Activated CD4-positive, alpha-beta T cell treated with anti-CD3 and anti-CD28 coated beads, Interleukin-2, amount 10 ng/mL, durations not matched to agents 24 days and 14 days (primary cell): Measurements from ENCODE around the gene RAPGEF1. TPM values are rescaled to one million over a fixed set of nuclear protein-coding genes. Genes with fewer than 3 reads are reported as not detected.
A peak's percentile ranks its signal among the peaks of the same experiment; 100 is the strongest.
"Not testable (repeated sequence)": the region's sequence is repeated elsewhere in the genome, so short reads cannot be mapped to it uniquely, and the experiment has no call there.

Experiments used
- DNase-seq: peaks from one replicate; pipeline ENCODE4 v3.0.0; 2022
- H3K27ac Mint-ChIP-seq: one replicate; pipeline ENCODE4 v1.8.0; 2022; ENCODE audit warnings: mild to moderate bottlenecking, mixed read lengths
- H3K27me3 Mint-ChIP-seq: one replicate; pipeline ENCODE4 v1.8.0; 2022; ENCODE audit warnings: mixed read lengths
- H3K36me3 Mint-ChIP-seq: one replicate; pipeline ENCODE4 v1.8.0; 2022; ENCODE audit warnings: low read depth, mild to moderate bottlenecking, mixed read lengths
- H3K4me1 Mint-ChIP-seq: one replicate; pipeline ENCODE4 v1.8.0; 2021; ENCODE audit warnings: mixed read lengths
- H3K4me3 Mint-ChIP-seq: one replicate; pipeline ENCODE4 v1.8.0; 2022; ENCODE audit warnings: mild to moderate bottlenecking, moderate library complexity, mixed read lengths
- H3K9me3 Mint-ChIP-seq: one replicate; pipeline ENCODE4 v1.8.0; 2021; ENCODE audit warnings: mixed read lengths
- intact Hi-C: fragments of 100-400 bp; cut with micrococcal nuclease; formaldehyde crosslinking; loops from one replicate; pipeline ENCODE4 v1.15.1; 2023
- total RNA-seq: library from RNA; stranded (reverse); gene quantifications from 2 replicates; pipeline ENCODE4 v1.2.3, GENCODE V29; 2022

RAPGEF1 gene
- total RNA-seq, 1 donor from 2014 or later: 153 TPM

DNA sequence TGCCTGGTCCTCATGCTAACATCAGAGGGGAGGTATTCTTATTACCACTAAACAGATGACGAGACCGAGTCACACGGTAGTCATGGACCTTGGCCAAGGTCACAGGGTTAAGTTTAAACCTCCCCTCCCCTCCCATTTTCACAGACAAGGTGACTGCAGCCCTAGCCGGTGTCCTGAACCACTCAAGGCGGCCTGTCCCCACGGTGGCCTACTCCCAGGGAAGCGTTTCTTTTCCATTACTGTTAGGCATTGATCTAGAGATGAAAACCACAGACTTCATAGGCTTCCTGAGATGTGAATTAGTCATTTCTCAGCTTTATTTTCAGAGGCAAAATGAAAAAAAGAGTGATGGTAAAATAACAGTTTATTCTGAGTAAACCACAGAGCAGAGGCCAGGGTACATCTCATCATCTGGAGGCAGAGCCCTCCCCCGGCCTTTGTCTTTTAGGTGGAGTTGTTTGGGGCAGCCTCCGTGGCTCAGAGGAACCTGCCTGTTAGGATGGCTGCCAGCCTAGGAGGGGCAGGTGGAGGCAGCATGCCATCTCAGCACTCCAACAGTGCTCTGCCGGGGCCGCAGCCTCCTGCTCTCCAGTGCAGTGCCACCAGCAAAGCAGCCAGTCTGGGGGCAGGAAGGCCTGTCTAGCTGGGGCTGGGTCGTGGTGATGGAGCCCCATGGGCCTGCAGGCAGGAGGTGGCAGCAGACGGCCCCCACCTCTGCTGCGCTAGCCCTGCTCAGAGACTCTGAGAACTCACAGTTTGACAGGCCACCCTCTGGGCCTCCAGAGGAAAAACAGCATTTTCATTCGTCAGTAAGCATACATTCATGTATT is 71.2 kb downstream of the RAPGEF1 start:
- Mint-ChIP-seq H3K36me3 (peaks cover 39% of the 10 kb centered on the region), H3K9me3 (no peaks in the 10 kb centered on the region), H3K27me3 (no peaks in the 10 kb centered on the region), H3K27ac (peak overlapping the region; percentile 100), H3K4me1 (peaks cover 79% of the 10 kb centered on the region), H3K4me3 (peak overlapping the region; percentile 78)
- DNase-seq: peak; percentile 90
- intact Hi-C loops: loop anchor here (1.0 to 10.0 kb wide), 8 partner anchors 10 to 394 kb away; partner anchors contain the start of genes FAM78A and POMT1

DNA sequence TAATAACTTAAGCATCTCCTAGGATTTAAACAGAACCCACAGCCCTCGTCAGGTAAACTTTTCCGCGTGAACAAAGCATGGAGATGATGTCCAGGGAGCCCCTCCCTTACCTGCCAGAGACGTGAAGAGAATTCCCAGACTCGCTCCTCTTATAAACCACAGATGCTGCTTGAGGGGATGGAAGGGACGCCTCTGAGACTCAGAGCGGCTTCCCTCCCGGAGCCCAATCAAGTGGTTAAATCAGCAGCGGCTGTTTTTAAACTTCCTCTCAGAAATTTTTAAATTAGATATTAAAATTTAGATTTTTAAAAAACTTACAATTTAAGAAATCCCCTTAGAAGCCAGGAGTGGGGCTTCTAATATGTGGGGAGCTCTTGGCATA is 71.8 kb downstream of the RAPGEF1 start:
- peaks cover 83% of the 10 kb centered on the region for H3K4me1 Mint-ChIP-seq
- no peaks in the 10 kb centered on the region for H3K9me3 Mint-ChIP-seq
- peak overlapping the region; percentile 100 for H3K27ac Mint-ChIP-seq
- H3K4me3 Mint-ChIP-seq: peak overlapping the region; percentile 81
- H3K36me3 Mint-ChIP-seq: peaks cover 41% of the 10 kb centered on the region
- intact Hi-C loops: loop anchor here (1.0 to 10.0 kb wide), 8 partner anchors 10 to 393 kb away; partner anchors contain the start of genes FAM78A and POMT1
- H3K27me3 Mint-ChIP-seq: no peaks in the 10 kb centered on the region
- DNase-seq: peak; percentile 70

- Mint-ChIP-seq H3K27ac (peak overlapping the region; percentile 96), H3K36me3 (peaks cover 43% of the 10 kb centered on the region), H3K4me1 (peaks cover 83% of the 10 kb centered on the region), H3K27me3 (no peaks in the 10 kb centered on the region), H3K4me3 (peak overlapping the region; percentile 81), H3K9me3 (no peaks in the 10 kb centered on the region)
- DNase-seq: peak; percentile 86
- intact Hi-C loops: loop anchor here (2.0 to 10.0 kb wide), 3 partner anchors 17 to 393 kb away; partner anchors contain the start of genes FAM78A and POMT1
Measured at GRCh38 chr9:131667576-131667975, 72.3 kb downstream of the RAPGEF1 start.

- no peaks in the 10 kb centered on the region for H3K27me3 Mint-ChIP-seq
- peaks cover 41% of the 10 kb centered on the region for H3K36me3 Mint-ChIP-seq
- DNase-seq: peak; percentile 75
- peak overlapping the region; percentile 96 for H3K27ac Mint-ChIP-seq
- intact Hi-C loops: loop anchor here (2.0 to 10.0 kb wide), 3 partner anchors 16 to 392 kb away; partner anchors contain the start of genes FAM78A and POMT1
- H3K9me3 Mint-ChIP-seq: no peaks in the 10 kb centered on the region
- peak overlapping the region; percentile 81 for H3K4me3 Mint-ChIP-seq
- H3K4me1 Mint-ChIP-seq: peaks cover 84% of the 10 kb centered on the region
Measured at GRCh38 chr9:131666774-131667173, 73.1 kb downstream of the RAPGEF1 start.

DNA sequence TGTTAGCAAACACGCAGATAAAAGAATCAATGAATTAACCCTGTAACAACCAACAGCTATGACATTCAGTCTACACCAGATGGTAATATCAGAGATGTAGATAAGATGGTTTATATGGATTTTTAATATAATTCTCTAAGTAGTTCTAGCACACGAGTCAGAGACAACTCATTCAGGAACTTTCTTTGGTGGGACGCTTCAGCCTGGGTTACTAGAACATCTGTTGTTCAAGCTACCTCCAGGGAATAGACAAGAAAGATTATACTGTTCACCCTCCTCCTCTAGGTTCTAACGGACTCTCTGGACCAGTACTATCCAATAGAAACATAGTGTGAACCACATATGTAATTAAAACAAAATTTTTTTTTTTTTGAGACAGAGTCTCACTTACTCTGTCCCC is 73.8 kb downstream of the RAPGEF1 start:
- Mint-ChIP-seq H3K9me3 (no peaks in the 10 kb centered on the region), H3K36me3 (peaks cover 37% of the 10 kb centered on the region), H3K4me1 (peaks cover 81% of the 10 kb centered on the region), H3K27ac (peak overlapping the region; percentile 62), H3K27me3 (no peaks in the 10 kb centered on the region), H3K4me3 (no peak overlapping the region)
- DNase-seq: no peak
- intact Hi-C loops: loop anchor here (2.0 to 10.0 kb wide), 3 partner anchors 15 to 391 kb away; partner anchors contain the start of genes FAM78A and POMT1

DNA sequence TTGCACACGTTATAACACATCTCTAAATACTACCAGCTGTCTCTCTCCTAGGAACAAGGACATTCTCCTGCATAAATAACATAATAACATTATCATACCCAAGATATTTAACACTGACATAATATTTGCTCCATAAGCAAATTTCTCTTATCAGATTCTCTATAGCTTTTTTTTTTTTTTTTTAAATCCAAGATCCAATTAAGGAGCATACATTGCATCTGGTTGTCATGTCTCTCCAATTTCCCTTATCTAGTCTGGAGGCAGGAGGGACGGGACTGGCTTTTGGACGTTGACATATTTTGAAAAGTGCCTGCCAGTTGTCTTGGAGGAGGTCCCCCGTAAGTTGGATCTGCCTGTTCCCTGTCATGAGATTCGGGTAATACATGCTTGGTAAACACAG is 76.6 kb downstream of the RAPGEF1 start:
- no peaks in the 10 kb centered on the region for H3K27me3 Mint-ChIP-seq
- H3K27ac Mint-ChIP-seq: peak overlapping the region; percentile 91
- peaks cover 72% of the 10 kb centered on the region for H3K4me1 Mint-ChIP-seq
- DNase-seq: no peak
- H3K4me3 Mint-ChIP-seq: peak overlapping the region; percentile 1
- peaks cover 37% of the 10 kb centered on the region for H3K36me3 Mint-ChIP-seq
- intact Hi-C loops: loop anchor here (10.0 kb wide), 1 partner anchor 388 kb away; the partner anchor contains the start of gene FAM78A
- H3K9me3 Mint-ChIP-seq: no peaks in the 10 kb centered on the region

- Mint-ChIP-seq H3K27ac (peak overlapping the region; percentile 91), H3K4me3 (peak overlapping the region; percentile 65), H3K4me1 (peaks cover 72% of the 10 kb centered on the region), H3K36me3 (peaks cover 36% of the 10 kb centered on the region)
- H3K9me3 Mint-ChIP-seq, H3K27me3 Mint-ChIP-seq, DNase-seq: not testable (repeated sequence)
- intact Hi-C loops: loop anchor here (10.0 kb wide), 1 partner anchor 387 kb away; the partner anchor contains the start of gene FAM78A
Measured at GRCh38 chr9:131662289-131662621, 77.6 kb downstream of the RAPGEF1 start.

DNA sequence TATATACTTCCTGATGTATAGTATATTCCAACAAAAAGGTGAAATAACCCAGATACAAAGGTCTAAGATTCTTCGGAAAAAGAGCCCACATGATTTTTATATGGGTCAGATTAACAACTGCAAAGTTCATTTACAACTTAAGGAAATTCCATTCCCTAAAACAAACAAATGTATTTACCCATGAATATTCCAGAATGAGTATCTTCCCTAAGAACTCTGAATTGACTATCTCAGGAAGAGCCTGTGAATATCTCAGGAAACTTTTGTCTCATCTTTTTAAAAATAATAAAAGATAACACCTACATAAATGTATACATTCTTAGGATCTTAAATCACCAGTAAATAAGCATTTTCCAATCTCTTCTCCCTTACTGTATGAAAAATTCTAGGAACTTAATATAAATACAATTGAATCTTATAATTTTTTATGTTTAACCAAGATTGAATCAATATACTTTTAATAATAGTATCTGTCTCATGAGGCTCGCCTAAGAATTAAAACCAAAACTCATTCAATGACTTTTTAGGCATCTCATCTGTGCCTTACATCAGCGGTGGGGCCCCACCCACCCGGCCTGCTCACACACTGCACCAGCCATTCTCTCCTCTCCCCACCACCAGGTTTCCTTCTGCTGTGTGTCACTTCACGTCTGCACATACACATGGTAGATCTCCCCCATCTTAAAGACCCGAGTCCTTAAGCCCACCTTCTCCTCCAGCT is 78.1 kb downstream of the RAPGEF1 start:
- peaks cover 73% of the 10 kb centered on the region for H3K4me1 Mint-ChIP-seq
- H3K36me3 Mint-ChIP-seq: peaks cover 35% of the 10 kb centered on the region
- H3K27me3 Mint-ChIP-seq: no peaks in the 10 kb centered on the region
- H3K27ac Mint-ChIP-seq: peak overlapping the region; percentile 91
- peak overlapping the region; percentile 65 for H3K4me3 Mint-ChIP-seq
- H3K9me3 Mint-ChIP-seq: no peaks in the 10 kb centered on the region
- peak; percentile 90 for DNase-seq
- intact Hi-C loops: loop anchor here (10.0 kb wide), 1 partner anchor 387 kb away; the partner anchor contains the start of gene FAM78A

DNA sequence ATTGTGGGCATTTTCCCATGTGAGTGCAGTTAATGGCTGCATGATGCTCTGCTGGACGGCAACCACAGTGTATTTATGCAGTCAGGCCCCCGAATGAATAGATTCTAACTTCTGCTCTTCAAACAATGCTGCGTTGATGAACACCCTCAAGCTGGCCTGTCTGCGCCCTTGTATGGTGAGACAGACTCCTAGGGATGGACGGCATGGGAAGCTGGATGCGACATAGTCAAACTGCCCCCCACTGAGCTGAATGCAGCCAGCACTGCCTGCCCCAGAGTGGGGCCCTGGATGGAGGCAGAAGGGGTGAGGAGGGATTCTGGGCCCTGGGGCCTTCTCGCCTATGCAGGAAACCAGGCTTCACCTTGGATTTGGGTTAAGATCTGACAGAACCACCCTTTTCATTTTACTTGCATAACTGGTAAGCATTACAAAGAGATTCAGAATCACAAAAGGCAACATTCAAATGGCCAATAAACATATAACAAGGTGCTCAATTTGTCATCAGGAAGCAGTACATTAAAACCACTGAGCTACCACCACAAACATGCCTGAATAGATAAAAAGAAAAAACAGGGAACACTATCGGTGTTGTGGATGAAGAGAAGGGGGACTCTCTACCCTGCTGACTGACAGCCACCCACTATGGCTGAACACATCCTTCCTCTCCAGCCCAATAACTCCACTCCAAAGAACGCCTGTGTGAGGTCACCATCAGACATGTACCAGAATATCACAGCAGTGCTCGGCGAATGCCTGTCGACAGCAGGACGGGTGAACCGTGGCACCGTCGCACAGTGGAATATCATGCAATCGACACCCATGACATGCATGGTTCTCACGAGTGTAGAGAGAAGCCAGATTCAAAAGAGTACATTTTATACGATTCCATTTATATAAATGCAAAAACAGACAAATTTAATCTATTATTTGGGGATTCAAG is 79.1 kb downstream of the RAPGEF1 start:
- peaks cover 38% of the 10 kb centered on the region for H3K36me3 Mint-ChIP-seq
- H3K9me3 Mint-ChIP-seq: no peaks in the 10 kb centered on the region
- no peak for DNase-seq
- no peaks in the 10 kb centered on the region for H3K27me3 Mint-ChIP-seq
- peaks cover 76% of the 10 kb centered on the region for H3K4me1 Mint-ChIP-seq
- H3K4me3 Mint-ChIP-seq: peak overlapping the region; percentile 30
- intact Hi-C loops: loop anchor here (10.0 kb wide), 1 partner anchor 386 kb away; the partner anchor contains the start of gene FAM78A
- peak overlapping the region; percentile 75 for H3K27ac Mint-ChIP-seq

DNA sequence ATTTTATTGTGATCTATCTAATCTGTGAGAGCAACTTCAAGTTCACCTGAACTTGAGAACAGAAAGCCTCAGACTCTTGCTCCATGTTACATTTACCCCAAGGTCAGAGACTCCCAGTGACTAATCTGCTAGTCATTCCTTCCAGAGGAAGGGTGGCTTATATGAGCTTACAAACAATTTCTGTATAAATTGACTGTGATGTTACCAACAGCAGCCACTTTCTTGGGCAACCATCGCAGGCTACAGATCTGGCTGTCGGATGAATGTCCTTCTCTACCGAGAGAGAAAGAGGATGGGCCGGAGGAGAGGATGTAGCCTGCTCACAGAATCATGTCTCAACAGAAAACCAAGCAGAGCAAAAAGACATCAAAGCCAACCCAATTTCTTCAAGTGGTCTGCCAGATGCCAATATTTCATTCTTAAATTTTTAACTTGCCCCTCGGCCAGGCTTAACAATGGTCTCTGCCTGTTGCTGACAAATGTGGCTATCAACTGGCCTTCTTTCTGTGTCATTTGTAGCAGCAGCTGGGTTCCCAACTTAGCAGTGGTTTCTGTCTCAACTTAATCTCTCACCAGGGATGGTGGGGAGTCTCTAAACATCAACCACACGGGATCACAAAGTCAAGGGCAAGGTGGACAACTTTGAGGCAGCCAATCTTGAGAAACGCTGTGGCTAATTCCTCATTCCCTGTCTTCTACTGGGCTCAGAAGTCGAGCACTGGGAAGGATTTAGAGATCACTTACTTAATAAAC is 81.3 kb downstream of the RAPGEF1 start:
- H3K27me3 Mint-ChIP-seq: no peaks in the 10 kb centered on the region
- DNase-seq: peak; percentile 74
- H3K27ac Mint-ChIP-seq: peak overlapping the region; percentile 99
- intact Hi-C loops: loop anchor here (1.0 kb wide), 3 partner anchors 10 to 20 kb away; no protein-coding TSS in a partner anchor
- H3K36me3 Mint-ChIP-seq: peaks cover 25% of the 10 kb centered on the region
- peaks cover 74% of the 10 kb centered on the region for H3K4me1 Mint-ChIP-seq
- no peaks in the 10 kb centered on the region for H3K9me3 Mint-ChIP-seq
- H3K4me3 Mint-ChIP-seq: peak overlapping the region; percentile 76

- Mint-ChIP-seq H3K27me3 (no peaks in the 10 kb centered on the region), H3K4me1 (peaks cover 72% of the 10 kb centered on the region), H3K27ac (peak overlapping the region; percentile 99), H3K36me3 (peaks cover 22% of the 10 kb centered on the region), H3K9me3 (no peaks in the 10 kb centered on the region), H3K4me3 (peak overlapping the region; percentile 76)
- intact Hi-C loops: loop anchor here (1.0 kb wide), 3 partner anchors 10 to 20 kb away; no protein-coding TSS in a partner anchor
- no peak for DNase-seq
Measured at GRCh38 chr9:131657940-131658339, 81.9 kb downstream of the RAPGEF1 start.

- intact Hi-C loops: no loop called here
- H3K4me3 Mint-ChIP-seq: no peak overlapping the region
- peaks cover 71% of the 10 kb centered on the region for H3K4me1 Mint-ChIP-seq
- peaks cover 21% of the 10 kb centered on the region for H3K36me3 Mint-ChIP-seq
- H3K27ac Mint-ChIP-seq: peak overlapping the region; percentile 99
- no peaks in the 10 kb centered on the region for H3K27me3 Mint-ChIP-seq
- DNase-seq: no peak
- H3K9me3 Mint-ChIP-seq: no peaks in the 10 kb centered on the region
Measured at GRCh38 chr9:131657456-131657855, 82.4 kb downstream of the RAPGEF1 start.
